ENCODE results near the gene STEAP1B. TPM values are rescaled to one million over a fixed set of nuclear protein-coding genes. Genes with fewer than 3 reads are reported as not detected.
"Not testable (repeated sequence)": the region's sequence is repeated elsewhere in the genome, so short reads cannot be mapped to it uniquely, and the experiment has no call there.

The STEAP1B gene
- total RNA-seq (2014; rRNA removed; shearing (Covaris generic)) = 40.7 and 41.8 TPM in 2 replicates

DNA sequence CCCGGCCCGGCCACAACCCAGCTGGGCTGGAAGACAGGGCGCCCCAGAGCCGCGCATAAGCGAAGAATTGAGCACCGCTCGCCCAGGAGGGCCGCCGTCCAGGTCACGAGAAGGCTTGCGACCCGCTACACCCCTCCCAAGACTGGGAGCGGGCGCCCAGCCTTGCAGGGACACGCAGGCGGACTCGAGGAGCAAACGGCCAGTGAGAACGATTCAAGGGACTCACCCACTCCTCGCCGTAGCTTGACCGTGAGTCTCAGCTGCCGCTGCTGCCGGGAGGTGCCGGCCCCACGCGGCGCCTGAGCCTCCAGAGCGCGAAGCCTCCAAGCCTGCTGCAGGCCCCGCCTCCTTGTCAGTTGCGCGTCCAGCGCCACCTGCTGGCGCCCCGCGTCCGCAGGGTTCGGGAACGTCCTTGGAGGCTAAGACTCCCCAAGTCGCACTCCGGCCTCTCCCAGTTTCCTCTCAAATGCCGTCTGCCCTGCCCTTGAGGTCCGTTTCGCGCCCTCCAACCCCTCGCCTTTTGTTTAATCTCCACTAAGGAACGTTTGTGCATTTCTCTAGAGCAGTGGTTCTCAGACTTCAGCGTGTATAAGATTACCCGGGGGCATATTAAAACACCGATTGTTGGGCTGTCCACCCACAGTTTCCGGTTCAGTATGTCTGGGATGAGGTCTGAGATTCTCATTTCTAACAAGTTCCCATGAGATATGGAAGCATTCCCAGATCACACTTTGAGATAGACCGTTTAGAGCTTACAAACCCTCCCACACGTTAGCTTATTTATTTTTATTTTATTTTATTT, at the start of gene STEAP1B:
Gene STEAP1B (minus strand): TSS at position 301 of the 802 bp plus-strand sequence. CDS start 5,333 bp downstream, outside the sequence.
- peak; percentile 64 for DNase-seq (ENCODE audit: low spot score)
- in situ Hi-C loops (cut with HindIII; ENCODE audit: low sequenced_read_pairs) = not testable (repeated sequence)

DNA sequence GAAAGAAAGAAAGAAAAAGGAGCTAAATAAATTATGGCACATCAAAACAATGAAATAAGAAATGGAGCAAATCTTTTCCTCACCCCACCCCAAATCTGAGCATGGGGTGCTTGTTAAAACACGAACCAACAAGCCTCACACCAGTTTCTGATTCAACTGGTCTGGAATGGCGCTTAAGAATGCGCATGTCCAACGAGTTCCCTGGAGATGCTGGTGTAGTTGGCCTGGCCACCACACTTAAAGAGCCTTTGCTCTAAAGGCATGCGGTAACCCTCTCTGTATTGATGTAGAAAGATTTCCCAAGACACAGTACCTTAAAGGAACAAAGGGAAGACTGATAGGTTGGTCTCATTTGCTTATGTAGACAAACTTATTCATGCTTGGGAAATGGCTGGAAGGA, 49.1 kb upstream of the STEAP1B start:
- in situ Hi-C loops (cut with HindIII; ENCODE audit: low sequenced_read_pairs) = no loop called here
- DNase-seq (ENCODE audit: low spot score) = no peak

DNA sequence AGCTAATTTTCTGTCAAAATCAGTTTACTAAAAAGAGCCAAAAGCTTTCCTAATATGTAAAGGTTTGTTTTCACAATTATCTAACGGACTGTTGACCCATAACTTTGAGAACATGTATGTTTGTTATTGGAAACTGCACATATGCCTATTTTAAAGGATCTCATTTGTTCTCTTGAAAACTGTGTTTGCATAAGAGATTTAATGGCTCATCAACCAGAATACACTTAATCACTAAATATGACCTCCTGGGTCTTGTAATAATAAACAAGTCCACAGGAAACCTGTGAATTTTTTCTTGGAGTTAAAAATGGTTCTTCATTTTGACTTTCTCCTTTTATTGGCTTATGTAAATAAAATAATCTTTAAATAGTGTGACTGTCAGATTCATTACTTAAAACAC, 48.3 kb upstream of the STEAP1B start:
- in situ Hi-C loops (cut with HindIII; ENCODE audit: low sequenced_read_pairs) = no loop called here
- no peak for DNase-seq (ENCODE audit: low spot score)

DNA sequence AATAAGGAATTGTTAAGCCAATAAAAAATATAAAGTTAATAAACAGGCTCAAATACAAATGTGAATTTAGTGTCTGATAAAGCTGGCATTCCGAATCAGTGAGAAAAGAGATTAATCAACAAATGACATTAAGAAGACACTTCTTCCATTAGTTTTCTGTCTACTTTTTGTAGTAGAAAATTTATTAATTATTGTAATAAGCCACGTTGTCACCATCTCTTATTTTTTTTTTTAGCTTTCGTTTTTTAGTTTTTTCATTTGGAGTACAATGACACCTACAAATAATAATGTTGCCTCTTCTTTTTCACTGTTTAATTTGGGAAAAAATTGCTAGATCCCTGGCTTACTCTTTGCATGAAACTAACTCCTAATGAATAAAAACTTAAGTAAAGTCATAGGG, 46.8 kb upstream of the STEAP1B start:
- in situ Hi-C loops (cut with HindIII; ENCODE audit: low sequenced_read_pairs) = no loop called here
- no peak for DNase-seq (ENCODE audit: low spot score)

DNA sequence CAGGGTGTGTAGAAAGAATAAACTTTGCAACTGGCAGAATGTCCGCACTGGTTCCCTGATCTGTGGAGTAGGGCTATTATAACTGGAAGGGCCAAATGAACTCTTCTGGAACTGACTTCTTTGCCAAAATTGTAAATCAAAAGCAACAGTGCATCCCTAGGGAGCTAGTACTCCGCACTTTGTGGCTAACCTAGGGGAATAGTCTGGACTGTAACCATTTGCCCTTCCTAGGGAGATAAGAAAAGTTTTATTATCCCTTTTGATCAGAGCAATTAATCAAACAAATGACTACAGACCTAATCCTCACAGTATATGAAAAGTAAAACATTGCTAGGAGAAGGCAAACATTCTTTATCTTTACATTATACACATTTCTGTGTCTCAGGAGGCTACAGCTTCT, 45.5 kb upstream of the STEAP1B start:
- in situ Hi-C loops (cut with HindIII; ENCODE audit: low sequenced_read_pairs) = no loop called here
- DNase-seq (ENCODE audit: low spot score) = no peak

DNA sequence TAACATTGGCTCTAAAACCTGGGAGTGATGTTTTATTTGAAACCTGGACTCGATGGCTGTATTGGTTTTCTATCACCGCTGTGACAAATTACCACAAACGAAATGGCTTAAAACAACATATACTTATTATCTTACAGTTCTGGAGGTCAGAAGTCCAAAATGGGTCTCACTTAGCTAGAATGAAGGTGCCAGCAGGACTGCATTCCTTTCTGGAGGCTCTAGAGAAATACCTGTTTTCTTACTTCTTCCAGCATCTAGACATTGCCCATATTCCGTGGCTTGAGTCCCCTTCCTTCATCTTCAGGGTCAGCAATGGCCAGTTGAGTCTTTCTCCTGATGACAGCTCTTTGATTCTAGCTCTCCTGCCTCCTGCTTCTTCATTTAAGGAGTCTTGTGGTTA, 44.3 kb upstream of the STEAP1B start:
- in situ Hi-C loops (cut with HindIII; ENCODE audit: low sequenced_read_pairs) = no loop called here
- DNase-seq (ENCODE audit: low spot score) = no peak

DNA sequence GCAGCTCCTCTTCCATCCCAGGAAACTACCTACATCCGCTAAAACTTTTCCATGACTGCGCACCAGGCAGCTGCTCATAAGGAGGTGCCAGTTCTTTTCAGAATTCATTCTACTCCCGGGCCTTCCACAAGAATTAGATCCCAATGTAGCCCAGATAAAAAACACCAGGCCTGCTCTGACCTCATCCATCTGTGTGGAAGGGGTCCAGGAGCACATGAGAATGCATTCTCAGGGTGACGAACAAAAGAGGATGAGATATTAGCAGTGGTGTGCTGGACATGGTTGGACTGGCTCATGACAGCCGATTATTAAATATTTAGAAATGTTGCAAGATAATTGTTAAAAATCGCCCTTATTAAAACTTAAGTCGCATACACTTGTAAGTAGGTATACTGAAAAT, 43.2 kb upstream of the STEAP1B start:
- no peak for DNase-seq (ENCODE audit: low spot score)
- in situ Hi-C loops (cut with HindIII; ENCODE audit: low sequenced_read_pairs) = no loop called here

DNA sequence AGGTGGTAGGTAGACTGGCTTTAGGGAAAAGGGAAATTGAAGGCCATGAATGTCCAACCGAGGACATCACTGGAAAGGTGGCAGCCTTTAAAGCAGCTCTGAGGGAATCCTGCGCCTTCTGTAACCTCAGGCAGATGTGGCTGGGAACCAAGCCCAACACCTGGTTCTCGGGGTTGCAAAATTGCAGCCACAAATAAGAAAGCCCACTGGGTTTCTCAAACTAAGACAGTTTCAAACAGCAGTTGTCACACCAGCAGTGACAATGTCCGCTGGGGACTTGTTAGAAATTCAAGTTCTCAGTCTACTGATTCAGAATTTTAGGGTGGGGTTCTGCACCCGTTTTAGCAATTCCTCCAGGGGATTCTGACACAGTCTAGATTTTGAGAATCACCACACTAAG, 42.7 kb upstream of the STEAP1B start:
- in situ Hi-C loops (cut with HindIII; ENCODE audit: low sequenced_read_pairs) = no loop called here
- DNase-seq (ENCODE audit: low spot score) = no peak

DNA sequence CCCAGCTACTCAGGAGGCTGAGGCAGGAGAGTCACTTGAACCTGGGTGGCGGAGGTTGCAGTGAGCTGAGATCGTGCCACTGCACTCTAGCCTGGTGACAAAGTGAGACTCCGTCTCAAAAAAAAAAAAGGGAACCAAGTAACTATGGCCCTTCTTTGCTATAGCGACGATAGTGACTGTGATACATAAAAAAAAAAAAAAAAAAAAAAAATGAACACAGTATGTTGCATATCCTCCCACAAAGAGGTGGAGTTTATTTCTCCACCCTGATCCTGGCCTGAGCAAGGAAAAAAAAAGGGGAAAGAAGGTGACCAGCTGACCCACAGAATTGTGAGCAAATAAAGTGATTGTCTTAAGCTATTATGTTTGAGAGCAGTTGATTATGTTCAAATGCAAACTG, 42.3 kb upstream of the STEAP1B start:
- in situ Hi-C loops (cut with HindIII; ENCODE audit: low sequenced_read_pairs) = no loop called here
- DNase-seq (ENCODE audit: low spot score) = no peak

DNA sequence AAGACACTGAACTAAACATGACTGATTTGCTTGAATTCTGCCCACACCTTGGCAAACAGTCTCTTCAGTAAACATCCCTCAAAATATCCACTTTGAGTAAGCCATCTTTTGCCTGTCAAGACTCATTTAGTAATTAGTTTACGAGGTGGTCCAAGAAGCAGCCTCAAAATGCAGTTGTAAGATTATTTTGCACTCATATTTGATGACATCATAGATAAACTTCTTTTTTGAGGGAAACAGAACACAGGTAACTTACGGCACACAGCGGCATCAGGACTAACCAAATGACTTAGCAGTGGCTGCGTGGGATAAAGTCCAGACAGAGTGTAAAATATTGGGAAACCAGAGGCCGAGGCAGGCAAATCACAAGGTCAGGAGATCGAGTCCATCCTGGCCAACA, 41.8 kb upstream of the STEAP1B start:
- in situ Hi-C loops (cut with HindIII; ENCODE audit: low sequenced_read_pairs) = no loop called here

DNA sequence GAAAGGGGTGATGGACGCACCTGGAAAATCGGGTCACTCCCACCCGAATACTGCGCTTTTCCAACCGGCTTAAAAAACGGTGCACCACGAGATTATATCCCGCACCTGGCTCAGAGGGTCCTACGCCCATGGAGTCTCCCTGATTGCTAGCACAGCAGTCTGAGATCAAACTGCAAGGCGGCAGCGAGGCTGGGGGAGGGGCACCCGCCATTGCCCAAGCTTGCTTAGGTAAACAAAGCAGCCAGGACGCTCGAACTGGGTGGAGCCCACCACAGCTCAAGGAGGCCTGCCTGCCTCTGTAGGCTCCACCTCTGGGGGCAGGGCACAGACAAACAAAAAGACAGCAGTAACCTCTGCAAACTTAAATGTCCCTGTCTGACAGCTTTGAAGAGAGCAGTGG, 28.5 kb upstream of the STEAP1B start:
- DNase-seq (ENCODE audit: low spot score); in situ Hi-C loops (cut with HindIII; ENCODE audit: low sequenced_read_pairs): not testable (repeated sequence)

More for the DNA sequence above, 41.8 kb upstream of the STEAP1B start:
- no peak for DNase-seq (ENCODE audit: low spot score)

DNA sequence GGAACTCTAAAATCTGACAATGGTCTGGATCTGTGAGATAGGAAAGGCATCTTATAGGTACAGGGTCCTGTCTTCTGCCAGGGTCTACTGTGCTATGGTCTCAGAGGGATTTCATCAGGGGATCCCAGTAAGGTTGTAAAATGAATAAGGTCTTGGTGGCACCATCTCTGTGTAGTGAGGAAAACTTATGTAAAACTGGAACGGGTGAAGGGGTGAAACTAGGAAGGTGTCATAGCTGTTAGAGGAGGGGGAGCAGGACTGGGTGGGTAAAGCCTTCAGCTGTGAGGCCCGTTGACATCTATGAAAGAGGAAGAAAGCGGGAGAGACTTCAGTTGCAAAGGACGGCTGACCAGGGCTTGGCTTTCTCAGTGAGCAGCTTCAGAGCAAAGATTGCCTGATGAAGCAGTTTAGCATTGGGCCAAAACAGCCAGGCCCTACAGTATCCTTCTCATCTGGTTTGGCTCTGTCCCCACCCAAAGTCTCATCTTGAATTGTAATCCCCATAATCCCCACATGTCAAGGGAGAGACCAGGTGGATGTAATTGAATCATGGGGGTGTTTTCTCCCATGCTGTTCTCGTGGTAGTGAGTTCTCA, 24.5 kb upstream of the STEAP1B start:
- in situ Hi-C loops (cut with HindIII; ENCODE audit: low sequenced_read_pairs) = not testable (repeated sequence)

DNA sequence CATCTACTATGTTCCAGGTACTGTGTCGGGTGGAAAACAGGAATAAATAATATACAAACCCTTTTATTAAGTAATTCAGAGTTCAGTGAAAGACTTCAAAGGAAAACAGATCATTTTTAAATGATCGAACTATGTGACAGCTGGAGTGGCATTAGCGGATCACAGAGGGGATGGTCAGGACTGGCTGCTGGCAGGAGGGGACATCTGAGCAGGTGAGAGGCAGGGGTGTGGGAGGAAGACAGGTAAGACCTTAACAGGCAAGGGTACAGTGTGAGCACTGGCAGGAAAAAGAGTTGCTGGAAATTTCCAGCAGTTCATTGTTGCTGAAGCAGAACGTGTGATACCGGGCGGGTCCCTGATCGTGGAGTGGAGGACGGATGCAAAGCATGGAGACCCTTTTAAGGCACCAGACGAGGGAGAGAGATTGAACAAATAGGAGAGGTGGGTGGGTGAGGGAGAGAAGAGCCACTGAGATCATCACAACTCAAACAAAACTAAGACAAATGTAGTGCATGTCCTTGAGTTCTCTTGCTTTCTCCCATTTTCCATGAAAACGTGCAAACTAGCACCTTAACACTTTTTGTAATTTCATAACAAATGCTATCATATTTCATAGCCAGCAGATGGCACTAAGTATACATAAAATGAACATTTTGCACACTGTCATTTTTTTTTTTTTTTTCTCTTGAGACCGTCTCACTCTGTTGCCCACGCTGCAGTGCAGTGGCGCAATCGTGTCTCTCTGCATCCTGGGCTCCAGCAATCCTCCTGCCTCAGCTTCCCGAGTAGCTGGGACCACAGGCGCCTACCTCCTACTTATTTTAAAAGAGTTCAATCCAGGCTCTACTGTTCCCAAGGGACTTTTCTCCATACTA, 23.7 kb upstream of the STEAP1B start:
- in situ Hi-C loops (cut with HindIII; ENCODE audit: low sequenced_read_pairs); DNase-seq (ENCODE audit: low spot score): not testable (repeated sequence)

More for the DNA sequence above, 24.5 kb upstream of the STEAP1B start:
- DNase-seq (ENCODE audit: low spot score) = not testable (repeated sequence)

DNA sequence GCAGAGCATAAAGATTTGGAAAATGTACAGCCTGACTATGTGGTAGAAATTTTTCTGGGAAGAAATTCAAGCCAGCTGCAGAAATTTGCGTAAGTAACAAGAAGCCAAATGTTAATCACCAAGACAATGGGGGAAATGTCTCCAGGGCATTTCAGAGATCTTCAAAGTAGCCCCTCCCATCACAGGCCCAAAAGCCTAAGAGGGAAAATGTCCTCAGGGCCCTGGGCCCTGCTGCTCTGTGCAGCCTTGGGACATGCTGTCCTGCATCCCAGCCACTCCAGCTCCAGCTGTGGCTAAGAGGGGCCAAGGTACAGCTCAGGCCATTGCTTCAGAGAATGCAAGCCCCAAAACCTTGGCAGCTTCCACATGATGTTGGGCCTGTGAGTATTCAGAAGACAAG, 19.6 kb upstream of the STEAP1B start:
- DNase-seq (ENCODE audit: low spot score); in situ Hi-C loops (cut with HindIII; ENCODE audit: low sequenced_read_pairs): not testable (repeated sequence)

DNA sequence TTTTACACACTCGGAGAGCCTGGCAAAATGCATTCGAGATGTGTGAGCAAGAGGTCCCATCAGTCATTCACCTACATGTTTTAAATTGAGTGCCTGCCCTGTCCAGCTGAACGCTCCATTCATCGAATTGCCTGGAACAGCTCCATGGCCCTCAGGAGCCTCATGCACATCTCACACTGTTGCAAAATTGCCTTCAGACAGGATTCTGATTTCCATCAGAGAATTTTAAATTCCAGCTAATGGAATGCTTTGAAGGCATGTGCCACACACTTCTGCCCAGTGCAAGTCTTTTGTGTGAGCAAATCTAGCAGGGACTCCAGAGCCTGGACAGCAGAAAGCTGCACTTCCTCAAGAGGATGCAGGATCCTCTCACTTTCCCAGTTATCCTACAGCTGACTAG, 17.0 kb upstream of the STEAP1B start:
- in situ Hi-C loops (cut with HindIII; ENCODE audit: low sequenced_read_pairs); DNase-seq (ENCODE audit: low spot score): not testable (repeated sequence)

DNA sequence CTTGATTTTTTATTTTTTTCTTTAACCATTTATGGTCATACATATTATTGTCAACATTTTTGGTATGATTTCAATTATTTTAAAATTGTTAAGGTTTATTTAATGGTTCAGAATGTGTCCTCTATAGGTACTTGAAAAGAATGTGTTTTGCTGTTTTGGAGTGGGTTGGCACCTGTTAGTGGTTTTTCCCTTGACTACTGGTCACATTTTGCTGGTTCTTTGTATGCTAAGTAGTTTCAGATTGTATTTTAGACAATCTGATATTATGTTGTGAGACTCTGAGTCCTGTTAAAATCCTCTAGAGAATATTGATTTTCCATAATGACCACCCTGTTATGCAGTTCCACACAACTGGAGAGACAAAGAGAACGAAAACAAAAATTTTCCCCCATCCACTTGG, 15.0 kb upstream of the STEAP1B start:
- in situ Hi-C loops (cut with HindIII; ENCODE audit: low sequenced_read_pairs) = not testable (repeated sequence)

DNA sequence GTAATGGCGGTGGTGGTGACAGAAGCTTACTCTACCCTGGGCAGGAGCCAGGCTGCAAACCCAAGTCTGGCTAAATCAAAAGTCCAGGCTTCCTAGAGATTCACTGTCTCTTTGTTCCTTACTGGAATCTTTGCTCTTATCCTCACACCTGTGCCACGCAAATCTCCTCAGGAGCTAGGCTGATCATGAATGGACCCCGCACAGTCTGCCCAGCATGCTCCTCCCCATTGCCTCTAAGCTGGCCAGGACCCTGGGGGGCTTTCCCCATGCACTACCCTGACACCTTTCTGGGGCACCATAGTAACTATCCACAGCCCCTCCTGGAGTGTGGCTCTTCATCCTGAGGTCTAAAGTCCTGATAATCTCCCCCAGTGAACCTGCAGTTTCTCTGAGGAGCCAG, 7.3 kb upstream of the STEAP1B start:
- in situ Hi-C loops (cut with HindIII; ENCODE audit: low sequenced_read_pairs); DNase-seq (ENCODE audit: low spot score): not testable (repeated sequence)

More for the DNA sequence above, 15.0 kb upstream of the STEAP1B start:
- DNase-seq (ENCODE audit: low spot score) = not testable (repeated sequence)

DNA sequence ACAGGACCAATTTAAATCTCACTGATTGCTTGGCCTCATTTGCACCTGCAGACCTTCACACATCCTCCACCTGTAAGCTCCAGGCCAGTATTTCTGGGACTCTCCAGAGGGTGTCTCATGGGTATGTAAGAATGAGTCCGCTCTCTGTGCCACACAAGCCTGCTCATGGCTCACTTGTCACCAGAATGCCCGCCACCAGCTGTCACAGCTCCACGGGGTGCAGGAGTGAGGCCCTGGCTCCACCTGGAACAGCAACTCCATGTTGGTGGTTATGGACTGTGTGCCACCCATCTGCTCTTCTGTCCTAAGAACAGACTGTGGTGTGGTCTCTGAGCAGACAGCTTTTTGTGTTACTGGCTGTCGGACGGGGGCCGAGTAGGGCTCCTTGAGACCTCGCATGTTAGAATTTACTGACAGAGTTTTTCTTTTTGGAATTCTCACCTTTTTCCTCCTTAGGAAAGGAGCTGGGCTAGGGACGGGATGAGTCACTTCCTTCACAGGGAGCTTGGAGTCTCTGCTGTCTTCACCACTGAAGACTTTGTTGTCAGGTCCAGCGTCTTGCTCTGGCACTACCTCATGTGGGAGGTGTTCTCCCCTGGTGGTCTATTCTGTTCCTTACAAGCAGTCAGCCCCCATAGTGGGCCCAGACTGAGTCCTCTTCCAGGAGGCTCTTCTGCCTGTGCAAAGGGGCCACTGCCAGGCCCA, 6.5 kb upstream of the STEAP1B start:
- DNase-seq (ENCODE audit: low spot score); in situ Hi-C loops (cut with HindIII; ENCODE audit: low sequenced_read_pairs): not testable (repeated sequence)

DNA sequence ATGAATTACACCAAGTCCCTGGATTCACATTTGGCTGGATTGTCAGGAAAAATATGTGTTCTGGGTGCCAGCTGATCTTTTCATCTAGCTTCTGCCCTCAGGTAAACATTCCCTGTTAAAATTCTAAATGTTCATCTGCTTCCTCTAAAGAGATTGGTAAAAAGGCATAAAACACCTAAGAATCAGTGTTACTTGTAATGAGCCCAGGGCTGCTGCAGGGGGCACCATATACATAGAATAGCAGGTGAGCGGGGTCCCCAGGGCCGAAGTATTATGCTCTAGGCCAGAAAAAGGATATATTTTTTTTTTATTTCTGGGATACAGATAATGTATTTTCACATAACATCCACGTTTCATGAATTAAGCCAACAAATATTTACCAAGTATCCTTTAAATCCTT, 4.5 kb upstream of the STEAP1B start:
- DNase-seq (ENCODE audit: low spot score); in situ Hi-C loops (cut with HindIII; ENCODE audit: low sequenced_read_pairs): not testable (repeated sequence)

Data from G401 (cell line).